ENCODE results near the gene UBN1.

- TF ChIP-seq EZH2 (IDR thresholded peaks at IDR 0.05; ENCODE audit: low read length), result no peak
- no peak for TF ChIP-seq CTCF (optimal IDR thresholded peaks at IDR 0.05 in 1 of 3, IDR thresholded peaks at IDR 0.05 in 1 of 3, conservative IDR thresholded peaks at IDR 0.05 in 1 of 3; ENCODE audit: extremely low read depth in 1 of 3, insufficient read depth in 2 of 3, low read length in 3 of 3)
Observed at GRCh38 chr16:4830408-4830807, 16.9 kb upstream of the UBN1 start.
